HG02759 (cell line): Measurements from ENCODE around the gene P3H4.

Experiments used
- ATAC-seq: cut with Tn5 transposase; IDR thresholded peaks from one replicate; pipeline ENCODE4 v1.9.1; 2021; ENCODE audit warnings: mild to moderate bottlenecking, moderate library complexity; ENCODE audit not compliant: unreplicated experiment

P3H4 gene

DNA sequence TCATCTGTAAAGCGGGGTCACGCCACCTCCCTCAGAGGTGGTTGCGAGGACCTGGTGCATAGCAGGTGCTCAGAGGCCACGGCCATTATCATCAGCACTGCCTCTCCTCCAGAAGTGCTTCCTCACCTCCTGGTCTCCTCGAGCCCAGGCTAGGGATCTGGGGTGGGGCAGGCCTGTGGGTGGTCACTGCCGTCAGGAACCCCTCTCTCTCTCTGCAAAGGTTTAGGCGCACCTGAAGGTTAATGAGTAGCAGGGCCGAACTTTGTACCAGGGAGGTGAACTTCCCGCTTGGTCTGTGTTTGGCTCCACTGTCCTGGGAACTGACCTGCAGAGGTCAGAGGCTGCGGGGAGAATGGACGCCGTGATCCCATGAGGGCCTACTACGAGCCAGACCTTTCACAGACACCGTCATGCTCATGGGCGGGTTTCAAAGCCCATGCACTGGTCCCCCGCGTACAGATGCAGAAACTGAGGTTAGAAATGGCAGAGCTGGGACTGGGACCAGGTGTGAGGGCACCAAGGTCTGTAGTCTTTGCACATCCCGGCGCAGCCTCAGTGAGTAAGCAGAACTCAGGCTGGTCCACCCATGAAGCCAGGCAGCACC, 39.1 kb downstream of the P3H4 start:
- no peak for ATAC-seq

DNA sequence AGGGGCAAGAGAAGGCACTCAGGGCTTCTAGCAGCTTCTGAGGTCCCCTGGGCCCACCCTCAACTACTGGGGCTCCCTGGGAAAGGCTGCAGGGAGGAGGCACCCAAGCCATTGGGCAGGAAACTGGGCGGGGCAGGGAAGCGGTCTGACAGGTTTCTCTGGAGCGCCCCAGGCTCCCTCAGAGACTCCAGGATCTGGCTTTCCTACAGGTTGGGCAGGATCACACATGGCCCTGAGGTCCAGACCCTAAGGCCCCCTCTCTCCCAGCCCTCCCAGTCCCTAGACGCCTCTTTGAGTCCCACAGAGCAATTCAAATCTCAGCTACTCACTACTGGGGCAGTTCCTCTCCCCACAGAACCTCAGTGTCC, 39.5 kb downstream of the P3H4 start:
- ATAC-seq, result no peak

DNA sequence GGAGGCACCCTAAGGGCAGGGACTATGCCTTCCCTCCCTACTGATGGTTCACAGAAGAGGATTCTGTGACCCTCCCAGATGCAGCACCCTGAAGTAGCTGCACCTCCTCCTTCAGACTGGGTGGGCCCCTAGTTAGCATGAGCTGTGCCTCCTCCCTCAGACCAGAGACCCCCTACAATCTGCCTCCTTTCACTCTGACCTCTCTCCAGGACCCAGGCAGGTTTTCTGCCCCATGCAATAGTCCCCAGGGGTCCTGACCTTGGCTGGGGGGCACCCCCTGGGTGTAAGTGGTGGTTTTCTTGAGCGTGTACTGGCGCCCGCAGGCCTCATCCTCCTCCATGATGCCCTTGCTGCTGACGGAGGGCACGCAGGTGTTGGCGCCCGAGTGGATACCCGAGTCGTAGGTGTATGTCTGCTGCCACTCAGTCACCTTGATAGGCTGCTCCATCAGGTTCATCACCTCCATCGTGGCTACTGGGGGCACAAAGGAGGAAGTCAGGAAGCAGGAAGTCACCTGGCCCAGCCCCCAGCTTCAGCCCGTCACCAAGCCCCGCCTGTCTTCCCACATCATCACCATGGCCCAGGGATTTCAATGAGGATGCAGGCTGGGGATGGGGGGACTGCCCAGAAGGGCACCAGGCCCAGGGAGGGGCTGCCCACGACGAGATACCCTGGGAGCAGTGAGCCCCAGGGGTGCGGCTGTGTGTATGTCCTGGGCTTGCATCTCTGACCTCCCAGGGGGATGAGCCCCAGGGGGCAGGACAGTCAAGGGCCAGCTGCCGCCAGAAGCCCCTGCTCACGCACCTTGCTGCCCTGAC, 40.2 kb downstream of the P3H4 start:
- no peak for ATAC-seq

DNA sequence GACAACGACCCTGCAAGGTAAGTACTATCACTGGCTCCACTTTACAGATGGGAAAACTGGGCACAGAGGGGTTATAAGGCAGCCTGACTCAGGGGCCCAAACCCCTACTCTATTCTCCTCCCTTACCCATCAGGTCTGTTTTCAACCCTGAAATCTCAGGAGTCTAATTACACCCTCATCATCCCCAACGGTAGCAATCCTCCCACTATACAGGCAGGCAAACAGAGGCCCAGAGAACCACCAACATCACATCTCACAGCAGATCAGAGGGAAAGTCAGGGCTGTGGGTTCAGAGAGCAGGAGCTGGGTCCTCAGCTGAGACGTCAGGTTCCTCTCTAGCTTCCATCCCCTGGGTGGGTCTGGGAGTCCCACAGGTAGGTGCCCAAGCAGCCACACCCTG, 41.8 kb downstream of the P3H4 start:
- no peak for ATAC-seq

DNA sequence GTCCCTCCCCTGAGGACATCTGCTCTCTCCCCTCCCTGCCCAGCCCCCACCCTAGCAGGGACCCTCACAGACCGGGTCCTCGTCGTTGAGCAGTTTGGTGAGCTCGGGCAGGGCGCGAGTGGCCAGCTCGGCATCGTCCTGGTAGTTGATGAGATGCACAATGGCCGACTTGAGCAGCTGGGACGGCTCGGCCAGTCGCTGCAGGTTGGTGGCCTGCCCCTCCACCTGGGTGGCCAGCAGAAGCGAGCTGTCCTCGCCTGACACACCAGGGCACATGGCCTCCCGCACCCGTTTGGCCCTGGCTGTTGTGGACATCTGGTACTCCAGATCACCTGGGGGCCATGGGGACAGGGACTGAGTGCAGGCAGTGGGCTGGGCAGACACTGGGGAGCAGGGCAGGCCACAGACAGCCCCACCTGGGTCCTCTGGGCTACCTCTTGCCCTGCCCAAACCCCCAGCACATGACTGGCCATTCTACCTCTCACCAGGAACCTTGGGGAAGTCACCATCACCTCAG, 42.3 kb downstream of the P3H4 start:
- ATAC-seq, result no peak

DNA sequence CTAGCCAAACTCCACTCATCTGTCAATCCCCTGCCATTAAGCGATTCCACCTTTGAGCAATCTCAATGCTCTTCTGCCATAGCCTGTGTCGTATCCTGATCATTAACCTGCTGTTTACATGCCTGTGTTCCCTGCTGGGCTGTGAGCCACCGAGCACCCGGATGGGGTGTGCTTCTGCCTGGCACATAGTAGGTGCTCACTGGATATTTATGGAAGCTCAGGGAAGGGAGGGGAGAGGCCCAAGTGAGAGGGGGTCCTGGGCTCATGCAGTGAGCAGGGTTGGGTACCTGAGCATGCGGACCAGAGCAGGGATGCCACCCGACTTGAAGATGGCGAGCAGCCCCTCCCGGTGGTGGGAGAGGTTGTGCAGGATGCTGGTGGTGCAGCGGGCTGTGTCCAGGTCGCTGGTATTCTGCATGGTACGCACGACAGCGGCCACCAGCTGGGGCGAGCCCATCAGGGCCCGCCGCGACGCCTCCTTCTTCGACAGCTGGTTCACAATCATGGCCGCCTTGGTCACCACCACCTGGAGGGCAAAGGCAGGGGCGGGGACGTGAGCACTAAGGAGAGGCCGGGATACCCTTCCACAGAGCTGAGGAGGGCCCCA, 43.0 kb downstream of the P3H4 start:
- ATAC-seq, result no peak

DNA sequence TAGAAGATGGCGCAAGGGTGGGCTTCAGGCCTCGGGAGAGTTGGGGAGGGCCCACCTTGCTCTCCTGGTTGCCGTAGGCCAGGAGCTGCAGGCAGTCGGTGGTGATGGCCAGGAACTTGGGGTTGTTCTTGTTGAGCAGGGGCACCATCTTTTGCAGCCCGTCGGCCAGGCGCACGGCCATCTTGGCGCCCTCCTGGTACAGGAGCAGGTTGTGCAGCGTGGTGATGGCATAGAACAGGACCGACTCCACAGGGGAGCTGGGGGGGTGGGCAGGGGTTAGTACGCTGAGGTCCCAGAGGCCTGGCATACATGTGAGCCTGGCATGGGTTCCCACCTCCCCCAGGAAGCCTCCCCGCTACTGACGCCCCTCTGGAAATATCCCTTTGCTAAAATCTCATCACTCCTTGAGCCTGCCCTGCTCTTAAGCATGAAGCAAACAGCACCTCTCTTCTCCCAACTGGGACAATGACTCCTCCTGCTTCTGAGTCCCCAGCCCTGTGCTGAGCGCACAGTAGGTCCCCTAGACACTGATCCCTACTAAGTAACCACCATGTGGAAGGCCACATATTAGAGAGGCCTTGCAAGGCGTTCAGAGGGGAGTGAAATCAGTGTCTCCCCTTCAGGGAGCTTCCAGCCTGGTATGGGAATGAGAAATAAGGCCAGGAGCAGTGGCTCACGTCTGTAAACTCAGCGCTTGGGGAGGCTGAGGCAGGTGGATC, 44.3 kb downstream of the P3H4 start:
- no peak for ATAC-seq

DNA sequence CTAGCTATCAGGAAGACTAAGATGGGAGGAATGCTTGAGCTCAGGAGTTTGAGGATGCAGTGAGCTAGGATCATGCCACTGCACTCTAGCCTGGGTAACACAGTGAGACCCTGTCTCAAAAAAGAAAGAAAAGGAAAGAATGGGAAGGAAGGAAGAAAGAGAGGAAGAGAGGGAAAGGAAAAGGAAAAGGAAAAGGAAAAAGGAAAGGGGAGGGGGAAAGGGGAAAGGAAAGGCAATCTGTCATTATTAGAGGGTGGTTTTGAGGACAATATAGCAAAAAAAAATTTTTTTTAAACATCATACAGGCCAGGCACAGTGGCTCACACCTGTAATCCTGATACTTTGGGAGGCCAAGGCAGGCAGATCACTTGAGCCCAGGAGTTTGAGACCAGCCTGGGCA, 45.6 kb downstream of the P3H4 start:
- ATAC-seq, result no peak

DNA sequence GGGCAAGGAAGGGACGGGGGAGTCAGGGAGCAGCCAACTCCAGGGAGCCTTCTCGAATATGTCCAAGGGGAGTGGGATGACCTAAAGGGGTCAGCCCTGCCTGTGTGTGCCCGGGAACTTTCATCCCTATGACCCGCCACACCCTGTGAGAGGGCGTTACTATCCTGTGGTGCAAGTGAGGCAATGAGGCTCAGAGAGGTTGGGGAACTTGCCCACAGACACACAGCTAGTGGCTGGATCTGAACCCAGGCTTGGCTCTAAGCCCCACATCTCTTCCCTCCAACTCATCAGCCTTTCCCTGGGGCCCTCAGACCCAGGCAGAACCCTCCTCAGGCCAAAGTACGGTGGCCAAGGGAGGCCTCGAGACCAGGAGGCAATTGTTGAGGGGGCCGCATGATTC, 48.4 kb downstream of the P3H4 start:
- no peak for ATAC-seq

DNA sequence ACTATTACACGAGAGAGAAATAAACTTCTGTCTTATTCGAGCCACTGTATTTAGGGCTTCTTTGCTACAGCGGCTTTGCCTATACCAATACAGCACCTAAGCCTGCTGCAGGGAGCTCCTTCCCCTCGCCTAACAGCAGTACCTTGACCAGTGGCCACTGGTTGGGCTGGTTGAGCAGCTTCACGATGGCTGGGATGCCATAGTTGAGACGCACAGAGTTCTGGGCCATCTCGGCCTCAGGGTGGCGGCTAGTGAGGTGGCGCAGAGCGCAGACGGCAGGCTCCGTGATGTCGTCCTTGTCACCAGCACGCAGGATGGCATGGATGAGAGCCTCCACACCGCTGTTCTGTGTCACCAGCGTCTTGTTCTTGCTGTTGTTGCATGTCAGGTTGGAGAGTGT, 48.9 kb downstream of the P3H4 start:
- no peak for ATAC-seq

DNA sequence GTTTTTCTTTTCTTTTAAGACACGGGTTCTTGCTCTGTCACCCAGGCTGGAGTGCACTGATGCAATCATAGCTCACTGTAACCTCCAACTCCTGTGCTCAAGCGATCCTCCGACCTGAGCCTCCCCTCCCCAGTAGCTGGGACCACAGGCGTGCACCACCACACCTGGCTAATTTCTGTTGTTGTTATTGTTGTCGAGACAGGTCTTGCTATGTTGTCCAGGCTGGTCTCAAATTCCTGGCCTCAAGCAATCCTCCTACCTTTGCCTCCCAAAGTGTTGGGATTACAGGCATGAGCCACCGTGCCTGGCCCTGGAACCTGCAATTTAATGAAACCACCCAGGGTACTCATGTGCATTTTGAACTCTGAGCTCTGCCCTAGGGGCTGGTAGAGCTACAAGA, 49.4 kb downstream of the P3H4 start:
- no peak for ATAC-seq

DNA sequence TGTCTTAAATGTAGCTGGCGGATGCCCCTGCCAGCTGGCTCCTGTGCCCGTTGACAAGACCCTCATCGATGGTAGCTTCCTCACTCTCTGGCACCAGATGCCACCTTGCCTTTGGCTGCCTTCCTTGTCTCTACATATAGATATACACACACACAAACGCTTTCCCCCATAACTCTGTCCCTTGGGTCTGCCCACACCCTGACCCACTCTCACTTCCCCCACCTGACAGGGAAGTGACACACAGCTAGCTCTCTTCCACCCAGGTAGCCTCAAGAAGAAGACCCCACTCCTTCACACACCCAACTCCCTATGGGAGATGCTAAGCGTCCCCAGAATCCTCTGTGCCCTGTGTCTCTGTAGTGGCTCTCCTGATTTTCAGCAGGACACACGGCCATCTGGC, 50.9 kb downstream of the P3H4 start:
- no peak for ATAC-seq

DNA sequence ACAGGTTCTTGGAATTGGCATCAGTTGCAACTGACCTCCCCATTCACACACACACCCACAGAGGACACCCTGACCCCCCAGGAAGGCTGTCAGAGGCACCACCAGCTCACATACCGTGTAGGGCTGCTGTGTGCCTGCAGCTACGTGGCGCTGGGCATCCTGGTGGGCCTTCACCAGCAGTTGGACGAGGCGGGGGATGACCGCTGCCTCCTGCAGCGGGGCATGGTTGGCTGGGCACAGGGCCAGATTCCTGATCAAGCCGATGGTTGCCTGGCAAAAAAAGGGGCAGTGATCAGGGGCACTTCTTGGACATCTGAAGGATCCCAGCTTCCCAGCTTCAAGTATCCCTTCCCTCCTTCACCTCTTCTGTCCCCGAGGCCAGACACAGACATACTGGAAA, 53.1 kb downstream of the P3H4 start:
- ATAC-seq, result no peak

DNA sequence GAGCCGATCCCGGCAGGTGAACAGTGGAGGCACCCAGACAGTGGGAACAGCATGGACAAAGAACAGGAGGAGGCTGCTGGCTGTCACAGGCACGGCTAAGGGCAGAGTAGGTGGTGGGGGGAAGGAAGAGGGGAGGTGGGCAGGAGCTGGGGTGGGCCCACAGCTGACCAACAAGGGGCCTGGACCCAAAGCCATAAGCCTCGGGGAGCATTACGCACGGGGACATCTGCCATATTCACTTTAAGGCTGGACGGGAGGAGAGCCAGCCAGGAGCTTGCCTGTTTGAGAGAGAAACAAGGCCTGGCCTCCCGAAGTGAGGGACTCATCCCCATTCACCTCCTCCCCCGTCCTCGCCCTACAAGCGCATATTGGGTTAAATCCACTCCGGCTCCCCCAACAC, 57.7 kb downstream of the P3H4 start:
- ATAC-seq, result no peak
